Endothelial cell of umbilical vein (primary cell): ENCODE results near the gene RASGRF2. TPM values are rescaled to one million over a fixed set of nuclear protein-coding genes. Genes with fewer than 3 reads are reported as not detected.

ENCODE experiments used
- BruUV-seq: library from RNA; stranded (reverse); fragments of 400-500 nt; replicated peaks from 2 replicates; lab custom pipeline; 2021; lab: Mats Ljungman, UMichigan
- CTCF ChIA-PET: fragments of 300-600, 350-600 bp; sonication (Branson Sonifier 250); formaldehyde crosslinking; loops from one replicate; lab custom pipeline; 2021; ENCODE audit warnings: antibody characterized with exemption, inconsistent platforms; lab: Charles Lee
- POLR2A ChIA-PET: fragments of 300-600, 350-600 bp; sonication (Branson Sonifier 250); formaldehyde crosslinking; loops from one replicate; lab custom pipeline; 2021; ENCODE audit warnings: antibody characterized with exemption, inconsistent platforms; lab: Charles Lee
- DNase-seq: peaks from one replicate; pipeline ENCODE4 v3.0.0-alpha.2; 2011; ENCODE audit warnings: low read depth, low spot score
- FAIRE-seq: peaks from 2 replicates; lab custom pipeline; 2011; peaks lifted over from hg19 to GRCh38; lab: Jason Lieb, UNC
- H2AFZ ChIP-seq: 2 replicates; pipeline ENCODE4 v1.6.0; 2012; ENCODE audit warnings: low read depth, low read length, control low read depth, inconsistent platforms
- H3K27ac ChIP-seq: 2 replicates; pipeline ENCODE4 v1.5.1; 2011; ENCODE audit warnings: low read depth, mild to moderate bottlenecking, control low read depth, low read length, moderate library complexity; ENCODE audit not compliant: insufficient read depth
- H3K27me3 ChIP-seq, 2 experiments: 2 replicates each; pipeline versions ENCODE4 v1.6.0 to v1.6.1; 2011; ENCODE audit warnings: low read length in 2 of 2, mixed read lengths in 1 of 2; ENCODE audit not compliant: control insufficient read depth in 2 of 2, insufficient read depth in 2 of 2
- H3K36me3 ChIP-seq, 2 experiments: 2 replicates in 1 of 2; 3 replicates in 1 of 2; pipeline ENCODE4 v1.5.1; 2011; ENCODE audit warnings: low read length in 2 of 2, mild to moderate bottlenecking in 1 of 2, moderate library complexity in 1 of 2; ENCODE audit not compliant: control insufficient read depth in 2 of 2, insufficient read depth in 2 of 2; ENCODE audit errors: extremely low read depth in 1 of 2
- H3K4me1 ChIP-seq: 3 replicates; pipeline ENCODE4 v1.5.1; 2011; ENCODE audit warnings: mild to moderate bottlenecking, low read length; ENCODE audit not compliant: control insufficient read depth, insufficient read depth; ENCODE audit errors: extremely low read depth
- H3K4me2 ChIP-seq: 2 replicates; pipeline ENCODE4 v1.6.1; 2011; ENCODE audit warnings: low read length, control low read depth, mixed read lengths; ENCODE audit not compliant: insufficient read depth
- H3K4me3 ChIP-seq, 3 experiments: fragments of 200-600 bp in 1 of 3; sonication (generic), shearing (Covaris generic) in 1 of 3; replicated peaks in 1 of 3; 2 replicates each; pipeline ENCODE4 v1.5.1; 2011 to 2016; ENCODE audit warnings: control low read depth in 3 of 3, low read length in 3 of 3, mild to moderate bottlenecking in 2 of 3, inconsistent platforms in 1 of 3, low read depth in 1 of 3, moderate library complexity in 1 of 3; ENCODE audit not compliant: insufficient read depth in 1 of 3
- H3K79me2 ChIP-seq: 2 replicates; pipeline ENCODE4 v1.6.0; 2012; ENCODE audit warnings: low read length, inconsistent platforms; ENCODE audit not compliant: control insufficient read depth, insufficient read depth
- H3K9ac ChIP-seq: replicated peaks from 2 replicates; pipeline ENCODE3; 2011; ENCODE audit warnings: low read length, control low read depth; ENCODE audit not compliant: insufficient read depth; ENCODE audit errors: extremely low read depth
- H3K9me1 ChIP-seq: replicated peaks from 3 replicates; pipeline ENCODE4 v1.6.0; 2011; ENCODE audit warnings: mild to moderate bottlenecking, low read length; ENCODE audit not compliant: control insufficient read depth, insufficient read depth; ENCODE audit errors: extremely low read depth
- H3K9me3 ChIP-seq: replicated peaks from 2 replicates; pipeline ENCODE4 v1.5.1; 2012; ENCODE audit warnings: low read length, inconsistent platforms; ENCODE audit not compliant: control insufficient read depth, insufficient read depth
- H4K20me1 ChIP-seq: replicated peaks from 2 replicates; pipeline ENCODE3; 2011; ENCODE audit warnings: mild to moderate bottlenecking, low read length; ENCODE audit not compliant: control insufficient read depth, insufficient read depth; ENCODE audit errors: extremely low read depth
- GATA2 ChIP-seq: IDR thresholded peaks from 2 replicates; pipeline ENCODE4 v1.7.0; 2011; ENCODE audit warnings: low read depth, mild to moderate bottlenecking, moderate library complexity, mixed read lengths, low read length; ENCODE audit not compliant: insufficient read length, insufficient read depth
- JUN ChIP-seq: IDR thresholded peaks from 2 replicates; pipeline ENCODE4 v1.6.1; 2011; ENCODE audit warnings: borderline replicate concordance, low read depth; ENCODE audit not compliant: insufficient read length, insufficient read depth
- POLR2A ChIP-seq: IDR thresholded peaks from 2 replicates; pipeline ENCODE4 v1.6.1; 2012; ENCODE audit warnings: low read depth, mild to moderate bottlenecking, control low read depth, low read length
- dilution Hi-C: fragments of 300-500 bp; cut with MboI; formaldehyde crosslinking; loops from one replicate; pipeline ENCODE4 v1.15.0; 2019; ENCODE audit warnings: low sequenced_read_pairs; ENCODE audit not compliant: extremely low pct_ligation_motif_present
- intact Hi-C: fragments of 100-400 bp; cut with micrococcal nuclease; formaldehyde crosslinking; loops from one replicate; pipeline ENCODE4 v1.10.0; 2022
- polyA plus RNA-seq, 4 experiments: library from polyadenylated mRNA; depleted of rRNA in 3 of 4; stranded (reverse) in 3 of 4; unstranded in 1 of 4; fragments of >200 nt; gene quantifications; 2 replicates each; pipeline versions ENCODE4 v1.2.1 to v1.2.3, GENCODE V29; 2011 to 2012; ENCODE audit warnings: missing spikeins in 1 of 4
- total RNA-seq: library from RNA; stranded (reverse); gene quantifications from 2 replicates; pipeline ENCODE4 v1.2.3, GENCODE V29; 2021
- TF ChIP-seq, protein P1 (sequence below), 2 donors: IDR thresholded peaks; 1 replicate in 1 of 2; 2 replicates in 1 of 2; pipeline ENCODE4 v1.5.1; 2011; ENCODE audit warnings: low read length in 2 of 2, mild to moderate bottlenecking in 2 of 2, moderate library complexity in 2 of 2, control low read depth in 1 of 2, inconsistent platforms in 1 of 2, low read depth in 1 of 2; ENCODE audit not compliant: insufficient read depth in 1 of 2; ENCODE audit errors: extremely low read depth in 1 of 2

The RASGRF2 gene
- total and polyA plus RNA-seq, 2 donors (not counting 3 experiments of a cell fraction or from before 2014, with no cell fraction given): 0.41 to 4.0 TPM

- no peaks in the 10 kb centered on the region for H3K36me3 ChIP-seq
- ChIA-PET CTCF (no interaction called here), POLR2A (no interaction called here)
- no peaks in the 10 kb centered on the region for H3K79me2 ChIP-seq
- H3K27me3 ChIP-seq: no peaks in the 10 kb centered on the region
- H3K4me2 ChIP-seq: no peak overlapping the region
- DNase-seq (no peak), FAIRE-seq (no peak)
- no TSS peak for BruUV-seq
- no peak overlapping the region for H2AFZ ChIP-seq
- no peaks in the 10 kb centered on the region for H3K4me1 ChIP-seq
- H3K27ac ChIP-seq: no peak overlapping the region
- intact Hi-C loops (no loop called here), dilution Hi-C loops (no loop called here)
- H3K9me1 ChIP-seq: no peaks in the 10 kb centered on the region
- H3K9ac ChIP-seq: no peak overlapping the region
- no peaks in the 10 kb centered on the region for H4K20me1 ChIP-seq
- H3K4me3 ChIP-seq: no peak overlapping the region
- H3K9me3 ChIP-seq: no peaks in the 10 kb centered on the region
- TF ChIP-seq JUN (no peak), POLR2A (no peak)
- TF ChIP-seq, protein P1, sequence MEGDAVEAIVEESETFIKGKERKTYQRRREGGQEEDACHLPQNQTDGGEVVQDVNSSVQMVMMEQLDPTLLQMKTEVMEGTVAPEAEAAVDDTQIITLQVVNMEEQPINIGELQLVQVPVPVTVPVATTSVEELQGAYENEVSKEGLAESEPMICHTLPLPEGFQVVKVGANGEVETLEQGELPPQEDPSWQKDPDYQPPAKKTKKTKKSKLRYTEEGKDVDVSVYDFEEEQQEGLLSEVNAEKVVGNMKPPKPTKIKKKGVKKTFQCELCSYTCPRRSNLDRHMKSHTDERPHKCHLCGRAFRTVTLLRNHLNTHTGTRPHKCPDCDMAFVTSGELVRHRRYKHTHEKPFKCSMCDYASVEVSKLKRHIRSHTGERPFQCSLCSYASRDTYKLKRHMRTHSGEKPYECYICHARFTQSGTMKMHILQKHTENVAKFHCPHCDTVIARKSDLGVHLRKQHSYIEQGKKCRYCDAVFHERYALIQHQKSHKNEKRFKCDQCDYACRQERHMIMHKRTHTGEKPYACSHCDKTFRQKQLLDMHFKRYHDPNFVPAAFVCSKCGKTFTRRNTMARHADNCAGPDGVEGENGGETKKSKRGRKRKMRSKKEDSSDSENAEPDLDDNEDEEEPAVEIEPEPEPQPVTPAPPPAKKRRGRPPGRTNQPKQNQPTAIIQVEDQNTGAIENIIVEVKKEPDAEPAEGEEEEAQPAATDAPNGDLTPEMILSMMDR (IDR thresholded peaks at IDR 0.05; ENCODE audit: extremely low read depth in 1 of 2, insufficient read depth in 1 of 2, low read depth in 1 of 2, low read length in 2 of 2): no peak
Measured at GRCh38 chr5:81132381-81132780, 172.2 kb downstream of the RASGRF2 start.

- no peak overlapping the region for H3K9ac ChIP-seq
- no peaks in the 10 kb centered on the region for H3K4me1 ChIP-seq
- FAIRE-seq (no peak), DNase-seq (no peak)
- no peaks in the 10 kb centered on the region for H3K9me3 ChIP-seq
- H3K27ac ChIP-seq: no peak overlapping the region
- H4K20me1 ChIP-seq: no peaks in the 10 kb centered on the region
- H3K27me3 ChIP-seq: no peaks in the 10 kb centered on the region
- dilution Hi-C loops: no loop called here
- no peaks in the 10 kb centered on the region for H3K9me1 ChIP-seq
- no peaks in the 10 kb centered on the region for H3K36me3 ChIP-seq
- H3K4me2 ChIP-seq: no peak overlapping the region
- no peak overlapping the region for H3K4me3 ChIP-seq
- H3K79me2 ChIP-seq: no peaks in the 10 kb centered on the region
- BruUV-seq: no TSS peak
- ChIA-PET POLR2A (no interaction called here), CTCF (no interaction called here)
- no peak overlapping the region for H2AFZ ChIP-seq
- intact Hi-C loops: no loop called here
- TF ChIP-seq GATA2: no peak
Measured at GRCh38 chr5:81134066-81134465, 173.9 kb downstream of the RASGRF2 start.
